ENCODE data around the gene DHX8. TPM values are rescaled to one million over a fixed set of nuclear protein-coding genes. Genes with fewer than 3 reads are reported as not detected.

Gene DHX8
- total RNA-seq, 1 experiment from 2014 or later, result 24.4 TPM

- no peaks in the 10 kb centered on the region for H3K9me3 ChIP-seq (ENCODE audit: low read depth, low read length, poor library complexity, severe bottlenecking)
- no peaks in the 10 kb centered on the region for H3K36me3 ChIP-seq (ENCODE audit: insufficient read depth, low read length, poor library complexity, severe bottlenecking)
- ChIA-PET POLR2A (ENCODE audit: low non-redundant PET) (no interaction called here), CTCF (no interaction called here)
- TF ChIP-seq EZH2 (IDR thresholded peaks at IDR 0.05; ENCODE audit: borderline replicate concordance, low read depth, low read length, poor library complexity, severe bottlenecking) (no peak), CTCF (conservative IDR thresholded peaks at IDR 0.05; ENCODE audit: low read depth, low read length) (no peak)
- H3K4me1 ChIP-seq (ENCODE audit: insufficient read depth, low read length, poor library complexity, severe bottlenecking), result peaks cover 14% of the 10 kb centered on the region
- intact Hi-C loops (cut with micrococcal nuclease; ENCODE audit: unreplicated experiment), result no loop called here
- H3K27me3 ChIP-seq (replicated peaks; ENCODE audit: insufficient read depth, low read depth, low read length, poor library complexity), result no peaks in the 10 kb centered on the region
- no TSS peak for BruUV-seq (replicated peaks)
- no peak overlapping the region for H3K27ac ChIP-seq (ENCODE audit: low read depth, low read length, poor library complexity, severe bottlenecking)
- H3K4me3 ChIP-seq (ENCODE audit: low read depth, low read length, poor library complexity, severe bottlenecking), result no peak overlapping the region
- peak; percentile 33 for DNase-seq (ENCODE audit: low spot score)
Observed at GRCh38 chr17:43540821-43541674, 57.3 kb downstream of the DHX8 start.

GRCh38 chr17:43542859-43543258, 59.1 kb downstream of the DHX8 start:
- CTCF ChIA-PET, result no interaction called here
- intact Hi-C loops (cut with micrococcal nuclease; ENCODE audit: unreplicated experiment), result no loop called here
- Histone ChIP-seq H3K36me3 (ENCODE audit: insufficient read depth, low read length, poor library complexity, severe bottlenecking) (no peaks in the 10 kb centered on the region), H3K27ac (ENCODE audit: low read depth, low read length, poor library complexity, severe bottlenecking) (no peak overlapping the region), H3K4me3 (ENCODE audit: low read depth, low read length, poor library complexity, severe bottlenecking) (no peak overlapping the region), H3K9me3 (ENCODE audit: low read depth, low read length, poor library complexity, severe bottlenecking) (no peaks in the 10 kb centered on the region), H3K27me3 (replicated peaks; ENCODE audit: insufficient read depth, low read depth, low read length, poor library complexity) (no peaks in the 10 kb centered on the region), H3K4me1 (ENCODE audit: insufficient read depth, low read length, poor library complexity, severe bottlenecking) (peaks cover 12% of the 10 kb centered on the region)
- DNase-seq (ENCODE audit: low spot score), result no peak
- TF ChIP-seq CTCF (conservative IDR thresholded peaks at IDR 0.05; ENCODE audit: low read depth, low read length), result no peak
- TF ChIP-seq EZH2 (IDR thresholded peaks at IDR 0.05; ENCODE audit: borderline replicate concordance, low read depth, low read length, poor library complexity, severe bottlenecking), result no peak
- no TSS peak for BruUV-seq (replicated peaks)
- POLR2A ChIA-PET (ENCODE audit: low non-redundant PET), result no interaction called here

GRCh38 chr17:43543300-43543699, 59.5 kb downstream of the DHX8 start:
- CTCF ChIA-PET, result no interaction called here
- POLR2A ChIA-PET (ENCODE audit: low non-redundant PET), result interaction anchor here (0.6 kb wide), 1 partner anchor 27 kb away, joined by 4 read pairs; no protein-coding TSS in a partner anchor
- Histone ChIP-seq H3K9me3 (ENCODE audit: low read depth, low read length, poor library complexity, severe bottlenecking) (no peaks in the 10 kb centered on the region), H3K4me3 (ENCODE audit: low read depth, low read length, poor library complexity, severe bottlenecking) (no peak overlapping the region), H3K36me3 (ENCODE audit: insufficient read depth, low read length, poor library complexity, severe bottlenecking) (no peaks in the 10 kb centered on the region), H3K4me1 (ENCODE audit: insufficient read depth, low read length, poor library complexity, severe bottlenecking) (peaks cover 12% of the 10 kb centered on the region), H3K27ac (ENCODE audit: low read depth, low read length, poor library complexity, severe bottlenecking) (no peak overlapping the region), H3K27me3 (replicated peaks; ENCODE audit: insufficient read depth, low read depth, low read length, poor library complexity) (no peaks in the 10 kb centered on the region)
- DNase-seq (ENCODE audit: low spot score), result no peak
- intact Hi-C loops (cut with micrococcal nuclease; ENCODE audit: unreplicated experiment), result no loop called here
- no peak for TF ChIP-seq CTCF (conservative IDR thresholded peaks at IDR 0.05; ENCODE audit: low read depth, low read length)
- BruUV-seq (replicated peaks), result no TSS peak

Data from A673 (cell line).